ENCODE measurements around the gene PRPSAP1.
A peak's percentile ranks its signal among the peaks of the same experiment; 100 is the strongest.
"Not testable (repeated sequence)": the region's sequence is repeated elsewhere in the genome, so short reads cannot be mapped to it uniquely, and the experiment has no call there.

PRPSAP1 gene

GRCh38 chr17:76317535-76317934 lies 36.2 kb downstream of the PRPSAP1 start:
- DNase-seq = no peak

GRCh38 chr17:76314392-76315227 lies 39.1 kb downstream of the PRPSAP1 start:
- no peak for DNase-seq

DNA sequence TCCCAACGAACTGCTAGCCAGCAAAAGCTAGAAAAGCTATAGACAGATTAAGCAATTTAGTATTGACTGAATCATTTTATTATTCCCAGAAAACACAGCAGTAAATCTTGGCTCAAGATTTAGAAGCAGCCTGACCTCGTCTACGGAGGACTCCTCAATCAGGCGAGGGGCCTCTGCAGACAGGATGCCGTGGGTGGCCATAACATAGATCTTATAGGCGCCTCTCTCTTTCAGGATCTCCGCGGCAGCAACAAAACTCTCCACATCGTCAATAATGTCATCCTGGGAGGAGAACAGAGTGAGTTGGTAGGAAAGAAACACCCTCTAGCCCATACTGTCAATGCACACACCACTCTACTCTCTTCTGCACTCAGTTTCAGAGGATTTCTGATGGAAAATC lies 41.0 kb downstream of the PRPSAP1 start:
- no peak for DNase-seq

- DNase-seq = no peak
Observed at GRCh38 chr17:76309461-76309860, 44.3 kb downstream of the PRPSAP1 start.

DNA sequence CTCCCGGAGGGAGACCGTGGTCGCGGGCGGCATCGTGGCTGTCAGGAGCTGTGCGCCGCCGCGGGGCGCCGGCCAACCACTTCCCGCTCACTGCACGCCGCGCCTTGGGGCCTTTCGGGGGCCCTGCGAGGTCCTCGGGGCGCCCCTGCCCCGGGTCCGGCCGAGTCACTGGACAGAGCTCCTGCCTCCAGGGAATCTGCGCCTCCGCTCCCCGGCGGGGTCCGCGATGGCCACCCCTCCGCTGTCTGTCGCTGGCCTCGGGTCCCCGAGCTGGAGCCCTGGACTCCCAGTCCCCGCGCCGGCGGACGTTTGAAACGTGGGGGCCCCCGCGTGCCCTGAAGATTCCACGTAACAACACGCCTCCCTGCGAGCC lies 45.8 kb downstream of the PRPSAP1 start, which contains the start of gene QRICH2:
Gene QRICH2, minus strand, starts transcription at position 311 of the 373 bp plus-strand sequence. Its CDS starts 278 bp downstream, at position 33.
- DNase-seq = no peak

DNA sequence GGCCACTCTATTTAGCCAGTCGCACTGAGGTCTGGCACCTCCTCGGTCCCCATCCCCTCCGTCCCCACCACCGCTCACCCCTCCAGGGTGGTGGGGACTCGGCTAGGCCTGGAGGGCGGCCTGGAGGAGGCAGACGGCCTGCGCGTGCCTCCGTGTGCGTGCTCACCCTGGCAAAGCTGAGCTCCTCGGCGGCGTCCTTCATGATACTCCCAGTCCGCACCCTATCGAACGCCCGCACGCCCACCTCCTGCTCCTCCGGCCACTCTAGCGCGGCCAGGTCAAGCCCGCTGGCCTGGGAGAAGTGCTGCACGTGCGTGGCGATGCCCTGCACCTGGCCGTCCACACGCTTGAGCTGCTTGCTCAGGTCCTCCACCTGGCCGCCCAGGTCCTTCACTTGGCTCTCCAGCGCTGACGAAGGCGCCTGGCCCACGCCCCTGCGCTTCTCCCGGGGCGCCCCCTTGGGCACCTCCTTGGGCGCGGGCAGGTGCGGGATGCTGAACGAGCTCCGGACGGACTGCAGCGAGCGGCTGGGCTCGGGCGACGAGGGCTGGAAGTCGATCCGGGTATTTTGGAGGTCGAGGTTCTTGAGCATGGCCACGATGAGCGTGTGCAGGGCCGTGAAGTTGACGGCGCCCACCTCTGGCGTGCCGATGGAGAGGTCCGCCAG lies 46.3 kb downstream of the PRPSAP1 start:
- no peak for DNase-seq

DNA sequence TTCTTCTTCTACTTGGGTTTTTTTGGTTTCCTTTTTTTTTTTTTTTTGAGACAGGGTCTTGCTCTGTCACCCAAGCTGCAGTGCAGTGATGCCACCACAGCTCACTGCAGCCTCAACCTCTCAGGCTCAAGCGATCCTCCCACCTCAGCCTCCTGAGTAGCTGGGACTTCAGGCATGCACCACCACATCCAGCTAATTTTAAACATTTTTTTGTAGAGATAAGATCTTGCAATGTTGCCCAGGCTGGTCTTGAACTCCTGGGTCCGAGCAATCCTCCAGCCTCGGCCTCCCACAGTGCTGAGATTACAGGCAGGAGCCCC lies 48.6 kb downstream of the PRPSAP1 start:
- not testable (repeated sequence) for DNase-seq

GRCh38 chr17:76304226-76305134 lies 49.2 kb downstream of the PRPSAP1 start:
- no peak for DNase-seq

DNA sequence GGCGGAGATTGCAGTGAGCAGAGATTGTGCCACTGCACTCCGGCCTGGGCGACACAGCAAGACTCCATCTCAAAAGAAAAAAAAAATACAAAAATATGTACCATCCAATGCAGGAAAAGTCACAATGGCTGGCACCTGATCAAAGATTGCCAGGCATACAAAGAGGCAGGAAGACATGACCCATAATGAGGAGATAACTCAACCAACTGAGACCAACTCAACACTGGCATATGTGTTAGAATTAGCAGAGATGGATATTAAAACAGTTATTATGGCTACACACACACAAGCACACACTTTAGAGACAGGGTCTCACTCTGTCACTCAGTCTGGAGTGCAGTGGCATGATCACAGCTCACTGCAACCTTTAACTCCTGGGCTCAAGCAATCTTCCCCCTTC lies 56.3 kb downstream of the PRPSAP1 start:
- no peak for DNase-seq

DNA sequence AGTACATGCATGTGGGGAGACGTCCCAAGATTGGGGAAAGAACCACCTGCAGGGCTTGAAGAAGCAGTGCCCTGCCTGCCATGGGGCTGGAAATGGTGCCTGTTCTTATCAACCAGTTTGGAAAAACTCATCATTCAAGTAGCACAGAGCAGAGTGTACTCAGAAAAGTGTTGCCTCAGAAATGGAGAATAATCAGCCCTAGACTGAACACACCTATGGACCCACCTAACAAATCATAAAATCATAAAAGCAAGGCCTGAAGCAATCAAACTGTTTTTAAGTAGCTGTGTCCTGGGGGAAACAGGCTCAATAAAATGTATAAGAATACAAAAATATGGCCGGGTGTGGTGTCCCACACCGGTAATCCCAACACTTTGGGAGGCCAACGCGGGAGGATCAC lies 56.8 kb downstream of the PRPSAP1 start:
- DNase-seq = no peak

- no peak for DNase-seq
Observed at GRCh38 chr17:76296186-76296585, 57.5 kb downstream of the PRPSAP1 start.

- no peak for DNase-seq
Observed at GRCh38 chr17:76293106-76293505, 60.6 kb downstream of the PRPSAP1 start.

- DNase-seq = no peak
Observed at GRCh38 chr17:76292567-76292966, 61.1 kb downstream of the PRPSAP1 start.

GRCh38 chr17:76281573-76282371 lies 71.9 kb downstream of the PRPSAP1 start:
- no peak for DNase-seq

GRCh38 chr17:76280650-76281049 lies 73.1 kb downstream of the PRPSAP1 start:
- no peak for DNase-seq

DNA sequence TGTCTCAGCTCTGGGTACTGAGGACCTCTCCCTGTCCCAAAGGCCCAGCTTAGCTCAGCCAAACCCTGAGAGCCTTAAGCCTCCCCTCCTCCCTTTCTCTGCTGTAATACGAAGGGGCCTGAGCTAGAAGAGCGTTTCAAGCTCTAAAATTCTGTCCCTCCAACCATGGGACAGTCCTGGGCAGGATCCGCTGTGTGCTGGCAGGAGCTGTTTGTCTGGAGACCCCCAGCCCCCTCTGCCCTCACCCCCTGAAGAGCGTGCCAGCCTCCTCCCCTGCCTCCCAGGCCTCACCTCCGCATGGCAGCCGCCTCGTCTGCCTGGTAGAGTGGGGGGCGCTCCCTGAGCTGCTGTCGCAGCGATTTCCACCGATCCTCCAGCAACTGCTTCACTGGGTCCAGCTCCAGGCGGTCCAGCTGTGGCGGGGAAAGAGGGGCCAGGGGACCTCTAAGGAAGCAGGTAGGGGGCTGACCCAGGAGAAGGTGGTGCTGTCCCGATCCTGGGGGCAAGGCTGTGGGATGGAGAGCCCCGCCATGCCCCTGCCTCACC lies 73.9 kb downstream of the PRPSAP1 start:
- DNase-seq = no peak

DNA sequence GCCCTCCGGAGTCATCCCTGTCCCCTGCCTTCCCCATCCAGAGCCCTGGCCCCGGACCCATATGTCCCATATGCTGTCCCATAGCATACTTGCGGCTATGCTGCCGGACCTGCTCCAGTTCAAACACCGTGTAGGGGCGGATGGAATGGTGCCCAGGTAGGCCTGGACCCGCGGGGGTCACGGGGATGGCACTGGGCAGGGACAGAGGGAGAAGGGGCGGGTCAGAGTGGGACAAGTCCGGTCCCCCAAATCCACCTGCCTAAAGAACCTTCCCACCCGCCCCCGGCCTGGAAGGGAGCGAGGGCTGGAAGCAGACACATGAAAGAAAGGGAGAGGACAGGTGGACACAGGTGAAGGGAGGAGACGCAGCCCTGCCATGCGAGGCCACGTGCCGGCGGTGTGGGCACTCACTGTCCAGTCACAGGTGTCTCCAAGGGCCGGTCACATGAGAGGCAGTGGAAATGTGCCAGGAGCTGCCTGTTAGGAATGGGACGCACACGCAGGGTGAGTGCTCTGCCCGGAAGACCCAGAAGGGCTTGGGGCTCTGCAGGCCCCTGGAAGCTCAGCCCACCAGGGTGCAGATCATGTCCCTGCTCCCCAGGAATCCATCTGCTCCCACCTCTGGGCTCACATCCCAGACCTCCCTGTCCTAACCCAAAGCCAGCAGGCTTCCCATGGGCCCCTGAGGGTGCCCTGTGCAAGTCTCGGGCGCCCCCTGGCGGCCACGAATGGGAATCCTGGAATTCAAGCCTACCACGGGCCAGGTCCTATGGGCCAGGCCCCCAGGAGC lies 74.6 kb downstream of the PRPSAP1 start:
- DNase-seq = peak; percentile 68 to 74

DNA sequence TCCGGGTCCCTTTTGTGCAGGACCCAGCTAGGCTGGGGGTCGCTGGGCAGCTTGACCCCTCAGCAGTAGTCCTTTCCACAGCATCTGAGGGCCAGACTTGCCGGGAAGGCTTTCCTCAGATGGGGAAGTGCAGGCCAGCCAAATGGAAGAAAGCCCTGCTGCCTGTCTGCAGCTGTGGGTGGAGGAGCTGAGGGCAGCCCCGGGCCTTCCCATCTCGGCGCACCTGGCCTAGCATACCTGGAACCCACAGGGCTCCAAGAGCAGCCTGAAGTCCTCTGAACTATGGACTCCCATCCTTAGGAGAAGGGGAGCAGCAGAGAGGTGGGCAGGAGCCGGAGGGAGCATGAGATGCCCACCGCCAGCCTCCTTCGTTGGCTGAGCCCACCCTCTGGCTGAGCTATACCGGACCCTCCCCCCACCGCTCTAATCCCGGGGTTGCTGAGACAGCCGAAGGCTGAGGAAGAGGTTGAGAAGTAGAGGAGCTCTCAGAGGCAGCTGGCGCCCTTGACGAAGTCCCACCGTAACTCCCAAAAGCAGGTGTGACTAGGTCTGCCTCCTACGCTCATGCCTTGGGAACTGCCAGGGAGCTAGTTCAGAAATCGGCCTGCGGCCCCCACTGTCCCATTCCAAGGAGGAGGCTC lies 75.3 kb downstream of the PRPSAP1 start:
- no peak for DNase-seq

DNA sequence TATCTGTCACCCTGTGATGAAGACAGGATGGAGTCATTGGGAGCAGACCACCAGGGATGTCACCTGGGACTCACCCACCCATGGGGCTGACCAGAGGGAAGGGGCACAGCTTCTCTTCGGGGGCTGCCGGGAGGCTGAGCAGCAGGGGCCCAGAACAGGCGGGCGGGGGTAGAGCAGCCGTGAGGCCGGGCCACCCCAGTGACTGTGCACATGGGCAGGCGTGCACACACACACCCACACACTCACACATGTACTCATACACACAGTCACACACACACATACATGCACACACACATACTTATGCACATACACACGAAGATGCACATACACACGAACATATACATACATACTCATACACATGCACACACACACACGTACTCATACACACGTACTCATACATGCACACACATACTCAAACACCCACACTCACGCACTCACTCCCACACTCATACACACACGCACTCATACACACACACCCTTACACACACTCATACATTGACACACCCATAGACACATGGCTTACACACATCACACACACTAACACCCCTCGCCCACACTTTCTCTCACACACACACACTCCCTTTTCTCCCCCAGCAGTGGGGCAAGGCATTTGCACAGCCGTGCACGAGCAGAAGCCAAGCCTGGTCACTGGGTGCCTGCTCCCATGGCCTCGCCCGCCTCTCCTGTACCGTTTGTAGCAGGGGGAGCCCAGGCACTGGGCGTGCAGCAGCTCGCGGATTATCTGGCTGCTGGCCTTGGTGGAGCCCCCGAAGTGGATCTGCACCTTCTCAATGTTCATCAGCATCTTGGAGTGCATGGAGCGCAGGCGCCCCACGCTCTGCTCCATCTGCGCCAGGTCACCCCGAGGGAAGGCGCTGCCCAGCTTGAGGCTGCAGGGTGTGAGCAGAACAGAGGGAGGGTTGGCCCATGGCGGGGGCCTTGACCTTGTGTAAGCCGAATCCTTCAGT lies 76.1 kb downstream of the PRPSAP1 start:
- DNase-seq = no peak
